Colonic mucosa (tissue), 4 donors: ENCODE data around the gene ARIH2. TPM values are rescaled to one million over a fixed set of nuclear protein-coding genes. Genes with fewer than 3 reads are reported as not detected.
A peak's percentile ranks its signal among the peaks of the same experiment; 100 is the strongest.

Experiments used
- DNase-seq: peaks from one replicate; pipeline ENCODE4 v3.0.0-alpha.2; 2020
- H3K27ac ChIP-seq: fragments of 200-600 bp; one replicate; pipeline ENCODE4 v1.8.0; 2021
- H3K27me3 ChIP-seq: fragments of 200-600 bp; one replicate; pipeline ENCODE4 v1.8.0; 2021
- H3K36me3 ChIP-seq: fragments of 200-600 bp; one replicate; pipeline ENCODE4 v1.8.0; 2021
- H3K4me1 ChIP-seq: fragments of 200-600 bp; one replicate; pipeline ENCODE4 v1.8.0; 2021; ENCODE audit warnings: mild to moderate bottlenecking
- H3K4me3 ChIP-seq: fragments of 200-600 bp; one replicate; pipeline ENCODE4 v1.8.0; 2021
- H3K9ac ChIP-seq, 2 donors: one replicate each; pipeline ENCODE4 v1.7.0; 2013; ENCODE audit warnings: control low read depth in 2 of 2, low read depth in 2 of 2, low read length in 2 of 2
- H3K9me3 ChIP-seq: fragments of 200-600 bp; one replicate; pipeline ENCODE4 v1.8.0; 2021
- intact Hi-C: fragments of 100-400 bp; cut with DNase I; formaldehyde crosslinking; loops from one replicate; pipeline ENCODE4 v1.14.1; 2022
- total RNA-seq, 2 donors: library from RNA; stranded (reverse); fragmentation: NEBNext Ultra II Directional in 1 of 2; extraction: Animal tissue kit (Norgen Biotek cat#: 25700) in 1 of 2; gene quantifications; one replicate each; pipeline ENCODE4 v1.2.1, GENCODE V29; 2021
- TF ChIP-seq, protein P1 (sequence below): fragments of 200-600 bp; IDR thresholded peaks from one replicate; pipeline ENCODE4 v1.8.0; 2022; ENCODE audit warnings: antibody characterized with exemption, mild to moderate bottlenecking
- donor health status: healthy.
- donor health status: DM: no; HTN: no; CAD: no.
- donor health status: DM: no; HTN: no; CAD: no.

ARIH2 gene
- total RNA-seq, 2 donors from 2014 or later = 55.6 to 77.4 TPM

DNA sequence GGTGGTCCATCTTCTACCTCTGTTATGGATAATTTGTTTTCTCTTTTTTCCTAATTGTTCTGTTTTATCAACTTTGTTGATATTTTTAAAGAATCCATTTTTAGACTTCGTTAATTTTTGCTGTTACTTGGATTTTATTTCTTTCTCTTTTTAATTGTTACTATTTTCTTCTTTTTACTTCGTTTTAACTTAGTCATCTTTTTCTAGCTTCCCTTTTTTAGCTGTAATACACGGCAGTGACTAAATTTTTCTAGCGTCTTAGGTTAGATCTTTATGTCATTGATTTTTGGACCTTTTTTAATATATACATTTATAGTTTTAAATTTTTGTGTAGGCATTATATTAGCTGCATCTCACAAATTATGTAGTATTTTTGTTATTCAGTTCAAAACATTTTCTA lies 33.1 kb downstream of the ARIH2 start:
- TF ChIP-seq, protein P1, sequence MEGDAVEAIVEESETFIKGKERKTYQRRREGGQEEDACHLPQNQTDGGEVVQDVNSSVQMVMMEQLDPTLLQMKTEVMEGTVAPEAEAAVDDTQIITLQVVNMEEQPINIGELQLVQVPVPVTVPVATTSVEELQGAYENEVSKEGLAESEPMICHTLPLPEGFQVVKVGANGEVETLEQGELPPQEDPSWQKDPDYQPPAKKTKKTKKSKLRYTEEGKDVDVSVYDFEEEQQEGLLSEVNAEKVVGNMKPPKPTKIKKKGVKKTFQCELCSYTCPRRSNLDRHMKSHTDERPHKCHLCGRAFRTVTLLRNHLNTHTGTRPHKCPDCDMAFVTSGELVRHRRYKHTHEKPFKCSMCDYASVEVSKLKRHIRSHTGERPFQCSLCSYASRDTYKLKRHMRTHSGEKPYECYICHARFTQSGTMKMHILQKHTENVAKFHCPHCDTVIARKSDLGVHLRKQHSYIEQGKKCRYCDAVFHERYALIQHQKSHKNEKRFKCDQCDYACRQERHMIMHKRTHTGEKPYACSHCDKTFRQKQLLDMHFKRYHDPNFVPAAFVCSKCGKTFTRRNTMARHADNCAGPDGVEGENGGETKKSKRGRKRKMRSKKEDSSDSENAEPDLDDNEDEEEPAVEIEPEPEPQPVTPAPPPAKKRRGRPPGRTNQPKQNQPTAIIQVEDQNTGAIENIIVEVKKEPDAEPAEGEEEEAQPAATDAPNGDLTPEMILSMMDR = no peak
- H3K9ac ChIP-seq = no peak overlapping the region
- intact Hi-C loops = no loop called here
- H3K9me3 ChIP-seq = no peaks in the 10 kb centered on the region
- H3K27ac ChIP-seq = no peak overlapping the region
- H3K36me3 ChIP-seq = no peaks in the 10 kb centered on the region
- H3K4me3 ChIP-seq = no peak overlapping the region
- DNase-seq = no peak
- no peaks in the 10 kb centered on the region for H3K27me3 ChIP-seq
- no peaks in the 10 kb centered on the region for H3K4me1 ChIP-seq

GRCh38 chr3:48952510-48953118 lies 34.0 kb downstream of the ARIH2 start:
- Histone ChIP-seq H3K4me3 (no peak overlapping the region), H3K27me3 (no peaks in the 10 kb centered on the region), H3K9ac (no peak overlapping the region), H3K9me3 (no peaks in the 10 kb centered on the region), H3K27ac (no peak overlapping the region), H3K4me1 (no peaks in the 10 kb centered on the region), H3K36me3 (no peaks in the 10 kb centered on the region)
- intact Hi-C loops = no loop called here
- DNase-seq = peak; percentile 69
- TF ChIP-seq, protein P1 = peak; percentile 47

DNA sequence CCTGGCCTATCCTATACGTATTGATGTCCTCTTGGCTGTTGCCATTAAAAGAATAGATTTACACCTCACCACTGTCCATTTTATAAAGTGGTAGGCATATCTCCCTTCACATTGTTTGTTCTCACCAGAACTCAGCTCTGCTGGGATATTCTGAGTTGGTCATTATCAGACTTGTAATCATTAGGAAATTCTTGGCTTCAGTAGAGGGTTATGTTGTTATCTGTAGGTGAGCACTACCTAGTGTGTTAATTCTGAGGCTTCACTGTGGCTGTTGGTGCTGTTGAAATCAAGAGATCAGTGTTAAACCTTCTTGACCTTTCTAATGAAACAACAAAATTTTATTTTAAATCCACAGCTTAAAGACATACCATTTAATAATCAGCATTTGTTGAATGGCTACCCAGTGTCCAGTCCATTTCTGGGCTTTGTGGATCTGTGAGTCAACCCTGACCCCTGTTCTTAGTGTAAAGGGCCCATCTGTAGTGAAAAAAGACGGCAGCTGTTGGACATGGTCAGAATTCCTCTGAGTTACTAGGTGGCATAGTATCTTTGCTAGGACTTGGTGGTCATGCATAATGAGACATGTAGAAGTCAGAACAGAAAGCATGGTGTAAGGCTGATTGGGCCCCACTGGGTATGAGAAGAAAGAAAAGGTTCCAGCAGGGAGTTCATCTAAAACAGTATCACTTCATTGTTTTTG lies 38.5 kb downstream of the ARIH2 start:
- Histone ChIP-seq H3K4me3 (no peak overlapping the region), H3K9ac (no peak overlapping the region), H3K4me1 (no peaks in the 10 kb centered on the region), H3K36me3 (no peaks in the 10 kb centered on the region), H3K27me3 (no peaks in the 10 kb centered on the region), H3K27ac (no peak overlapping the region), H3K9me3 (no peaks in the 10 kb centered on the region)
- DNase-seq = no peak
- intact Hi-C loops = no loop called here
- TF ChIP-seq, protein P1 = no peak

GRCh38 chr3:48960841-48961413 lies 42.3 kb downstream of the ARIH2 start:
- intact Hi-C loops = no loop called here
- Histone ChIP-seq H3K36me3 (no peaks in the 10 kb centered on the region), H3K27me3 (no peaks in the 10 kb centered on the region), H3K27ac (no peak overlapping the region), H3K4me3 (no peak overlapping the region), H3K9ac (no peak overlapping the region), H3K9me3 (no peaks in the 10 kb centered on the region), H3K4me1 (no peaks in the 10 kb centered on the region)
- no peak for DNase-seq
- TF ChIP-seq, protein P1 = no peak

GRCh38 chr3:48962340-48962739 lies 43.7 kb downstream of the ARIH2 start:
- TF ChIP-seq, protein P1 = no peak
- no peaks in the 10 kb centered on the region for H3K36me3 ChIP-seq
- H3K27ac ChIP-seq = no peak overlapping the region
- H3K4me1 ChIP-seq = peaks cover 4% of the 10 kb centered on the region
- H3K9ac ChIP-seq = no peak overlapping the region
- DNase-seq = no peak
- H3K4me3 ChIP-seq = no peak overlapping the region
- no peaks in the 10 kb centered on the region for H3K9me3 ChIP-seq
- intact Hi-C loops = no loop called here
- no peaks in the 10 kb centered on the region for H3K27me3 ChIP-seq
